Panc1 (cell line): Measurements from ENCODE around the gene PYM1. TPM values are rescaled to one million over a fixed set of nuclear protein-coding genes. Genes with fewer than 3 reads are reported as not detected.

Experiments used
- ATAC-seq: fragments of 200-7000 bp; cut with Tn5 transposase; 2 replicates; pipeline ENCODE4 v1.9.1; 2020; ENCODE audit warnings: mild to moderate bottlenecking, moderate library complexity
- BruUV-seq: library from RNA; stranded (reverse); fragments of 400-500 nt; replicated peaks from 2 replicates; lab custom pipeline; 2021; lab: Mats Ljungman, UMichigan
- CTCF ChIA-PET: fragments of 300-600 bp; sonication (Branson Sonifier 250); formaldehyde crosslinking; loops from one replicate; lab custom pipeline; 2022; ENCODE audit warnings: antibody characterized with exemption; lab: Charles Lee
- POLR2A ChIA-PET: fragments of 300-600 bp; sonication (Branson Sonifier 250); formaldehyde crosslinking; loops from one replicate; lab custom pipeline; 2022; ENCODE audit warnings: antibody characterized with exemption; lab: Charles Lee
- DNase-seq: peaks from one replicate; pipeline ENCODE4 v3.0.0-alpha.2; 2010; ENCODE audit warnings: low read depth, low spot score
- H3K27ac ChIP-seq: 2 replicates; pipeline ENCODE4 v1.5.1; 2011; ENCODE audit warnings: mild to moderate bottlenecking, low read length, inconsistent platforms
- H3K27me3 ChIP-seq: fragments of 200-500 bp; sonication (Bioruptor generic); 2 replicates; pipeline ENCODE4 v1.6.0; 2014; ENCODE audit warnings: low read length, inconsistent platforms; ENCODE audit not compliant: control insufficient read depth, insufficient read depth
- H3K36me3 ChIP-seq: fragments of 200-500 bp; sonication (Bioruptor generic); 2 replicates; pipeline ENCODE4 v1.5.1; 2014; ENCODE audit warnings: inconsistent platforms, mild to moderate bottlenecking, low read length, moderate library complexity; ENCODE audit not compliant: control insufficient read depth, insufficient read depth
- H3K4me1 ChIP-seq: 2 replicates; pipeline ENCODE4 v1.5.1; 2011; ENCODE audit warnings: inconsistent platforms, mild to moderate bottlenecking, low read length, moderate library complexity; ENCODE audit not compliant: control insufficient read depth, insufficient read depth
- H3K4me3 ChIP-seq, 2 experiments: 2 replicates each; pipeline ENCODE4 v1.5.1; 2011 to 2012; ENCODE audit warnings: low read depth in 2 of 2, low read length in 2 of 2, mild to moderate bottlenecking in 2 of 2, inconsistent platforms in 1 of 2, moderate library complexity in 1 of 2
- H3K9me3 ChIP-seq: fragments of 200-500 bp; sonication (Bioruptor generic); 2 replicates; pipeline ENCODE4 v1.5.1; 2014; ENCODE audit warnings: low read depth, mild to moderate bottlenecking, inconsistent platforms, low read length, moderate library complexity; ENCODE audit not compliant: control insufficient read depth, insufficient read depth
- POLR2AphosphoS5 ChIP-seq: IDR thresholded peaks from 2 replicates; pipeline ENCODE4 v1.6.1; 2012; ENCODE audit warnings: mild to moderate bottlenecking, low read depth, low read length, moderate library complexity
- SIN3A ChIP-seq: IDR thresholded peaks from 2 replicates; pipeline ENCODE4 v1.6.1; 2012; ENCODE audit warnings: low read depth, mild to moderate bottlenecking, low read length, moderate library complexity, borderline replicate concordance; ENCODE audit not compliant: insufficient read depth
- TCF7L2 ChIP-seq: IDR thresholded peaks from 2 replicates; pipeline ENCODE4 v1.6.1; 2011; ENCODE audit warnings: mild to moderate bottlenecking, low read depth, low read length, inconsistent platforms
- in situ Hi-C: cut with HindIII; loops from 2 replicates; pipeline ENCODE4 v1.10.0; 2016; ENCODE audit warnings: low sequenced_read_pairs, low pct_unique_long_range_greater_than_20kb
- intact Hi-C: fragments of 100-400 bp; cut with micrococcal nuclease; formaldehyde crosslinking; loops from one replicate; pipeline ENCODE4 v1.10.0; 2022; ENCODE audit not compliant: unreplicated experiment
- total RNA-seq: library from RNA; stranded (reverse); gene quantifications from one replicate; pipeline ENCODE4 v1.2.1, GENCODE V29; 2021; ENCODE audit not compliant: unreplicated experiment
- TF ChIP-seq, protein P1 (sequence below): fragments of 450-650 bp; IDR thresholded peaks from 2 replicates; pipeline ENCODE4 v1.5.1; 2017; ENCODE audit warnings: mild to moderate bottlenecking
- TF ChIP-seq, protein P2 (sequence below), 2 experiments: IDR thresholded peaks; 2 replicates each; pipeline ENCODE4 v1.6.1; 2011 to 2012; ENCODE audit warnings: low read depth in 2 of 2, control low read depth in 1 of 2, low read length in 1 of 2, mild to moderate bottlenecking in 1 of 2, moderate library complexity in 1 of 2; ENCODE audit not compliant: insufficient read depth in 1 of 2

Gene PYM1
- total RNA-seq, 1 experiment from 2014 or later = 32.2 TPM

DNA sequence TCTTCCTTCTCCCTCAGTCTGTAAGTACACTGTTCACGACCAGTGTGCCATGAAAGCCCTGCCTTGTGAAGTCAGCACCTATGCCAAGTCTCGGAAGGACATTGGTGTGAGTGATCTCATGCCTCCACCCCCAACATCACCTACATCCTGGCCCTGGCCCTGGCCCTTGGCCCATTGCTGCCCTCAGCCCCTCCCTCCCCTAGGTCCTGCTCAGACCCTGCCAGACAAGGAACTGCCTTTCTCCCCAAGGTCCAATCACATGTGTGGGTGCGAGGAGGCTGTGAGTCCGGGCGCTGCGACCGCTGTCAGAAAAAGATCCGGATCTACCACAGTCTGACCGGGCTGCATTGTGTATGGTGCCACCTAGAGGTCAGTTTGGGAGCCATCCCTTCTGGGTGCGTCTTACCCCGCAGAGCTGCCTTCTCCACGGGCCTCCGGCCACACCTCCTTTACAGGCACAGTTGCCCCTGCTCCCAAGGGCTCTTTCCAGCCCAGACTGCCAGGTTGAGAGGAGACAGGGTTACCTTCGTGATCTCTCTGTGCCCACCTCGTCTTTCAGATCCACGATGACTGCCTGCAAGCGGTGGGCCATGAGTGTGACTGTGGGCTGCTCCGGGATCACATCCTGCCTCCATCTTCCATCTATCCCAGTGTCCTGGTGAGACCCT is 12.5 kb upstream of the PYM1 start:
- H3K9me3 ChIP-seq = no peaks in the 10 kb centered on the region
- CTCF ChIA-PET = interaction anchor here (0.5 to 2.0 kb wide), 11 partner anchors 9 to 285 kb away, joined by 3 to 11 read pairs (median 5); partner anchors contain the start of genes DGKA, DNAJC14, PYM1 and SARNP
- in situ Hi-C loops = no loop called here
- peaks cover 4% of the 10 kb centered on the region; the same call in 1 of the 2 replicates for H3K4me1 ChIP-seq
- no peaks in the 10 kb centered on the region for H3K36me3 ChIP-seq
- no peaks in the 10 kb centered on the region for H3K27me3 ChIP-seq
- BruUV-seq = no TSS peak
- peak overlapping the region; percentile 19 to 48 for H3K4me3 ChIP-seq
- intact Hi-C loops = loop anchor here (10.0 kb wide), 1 partner anchor 195 kb away; the partner anchor contains the start of gene GDF11
- 0 out of 2 replicates have a peak overlapping the region, but pooled peaks have one; percentile 31 for H3K27ac ChIP-seq
- POLR2A ChIA-PET = no interaction called here
- TF ChIP-seq, protein P1, sequence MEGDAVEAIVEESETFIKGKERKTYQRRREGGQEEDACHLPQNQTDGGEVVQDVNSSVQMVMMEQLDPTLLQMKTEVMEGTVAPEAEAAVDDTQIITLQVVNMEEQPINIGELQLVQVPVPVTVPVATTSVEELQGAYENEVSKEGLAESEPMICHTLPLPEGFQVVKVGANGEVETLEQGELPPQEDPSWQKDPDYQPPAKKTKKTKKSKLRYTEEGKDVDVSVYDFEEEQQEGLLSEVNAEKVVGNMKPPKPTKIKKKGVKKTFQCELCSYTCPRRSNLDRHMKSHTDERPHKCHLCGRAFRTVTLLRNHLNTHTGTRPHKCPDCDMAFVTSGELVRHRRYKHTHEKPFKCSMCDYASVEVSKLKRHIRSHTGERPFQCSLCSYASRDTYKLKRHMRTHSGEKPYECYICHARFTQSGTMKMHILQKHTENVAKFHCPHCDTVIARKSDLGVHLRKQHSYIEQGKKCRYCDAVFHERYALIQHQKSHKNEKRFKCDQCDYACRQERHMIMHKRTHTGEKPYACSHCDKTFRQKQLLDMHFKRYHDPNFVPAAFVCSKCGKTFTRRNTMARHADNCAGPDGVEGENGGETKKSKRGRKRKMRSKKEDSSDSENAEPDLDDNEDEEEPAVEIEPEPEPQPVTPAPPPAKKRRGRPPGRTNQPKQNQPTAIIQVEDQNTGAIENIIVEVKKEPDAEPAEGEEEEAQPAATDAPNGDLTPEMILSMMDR = peak; percentile 96
- TF ChIP-seq SIN3A = no peak
- no peak for TF ChIP-seq TCF7L2
- TF ChIP-seq, protein P2, sequence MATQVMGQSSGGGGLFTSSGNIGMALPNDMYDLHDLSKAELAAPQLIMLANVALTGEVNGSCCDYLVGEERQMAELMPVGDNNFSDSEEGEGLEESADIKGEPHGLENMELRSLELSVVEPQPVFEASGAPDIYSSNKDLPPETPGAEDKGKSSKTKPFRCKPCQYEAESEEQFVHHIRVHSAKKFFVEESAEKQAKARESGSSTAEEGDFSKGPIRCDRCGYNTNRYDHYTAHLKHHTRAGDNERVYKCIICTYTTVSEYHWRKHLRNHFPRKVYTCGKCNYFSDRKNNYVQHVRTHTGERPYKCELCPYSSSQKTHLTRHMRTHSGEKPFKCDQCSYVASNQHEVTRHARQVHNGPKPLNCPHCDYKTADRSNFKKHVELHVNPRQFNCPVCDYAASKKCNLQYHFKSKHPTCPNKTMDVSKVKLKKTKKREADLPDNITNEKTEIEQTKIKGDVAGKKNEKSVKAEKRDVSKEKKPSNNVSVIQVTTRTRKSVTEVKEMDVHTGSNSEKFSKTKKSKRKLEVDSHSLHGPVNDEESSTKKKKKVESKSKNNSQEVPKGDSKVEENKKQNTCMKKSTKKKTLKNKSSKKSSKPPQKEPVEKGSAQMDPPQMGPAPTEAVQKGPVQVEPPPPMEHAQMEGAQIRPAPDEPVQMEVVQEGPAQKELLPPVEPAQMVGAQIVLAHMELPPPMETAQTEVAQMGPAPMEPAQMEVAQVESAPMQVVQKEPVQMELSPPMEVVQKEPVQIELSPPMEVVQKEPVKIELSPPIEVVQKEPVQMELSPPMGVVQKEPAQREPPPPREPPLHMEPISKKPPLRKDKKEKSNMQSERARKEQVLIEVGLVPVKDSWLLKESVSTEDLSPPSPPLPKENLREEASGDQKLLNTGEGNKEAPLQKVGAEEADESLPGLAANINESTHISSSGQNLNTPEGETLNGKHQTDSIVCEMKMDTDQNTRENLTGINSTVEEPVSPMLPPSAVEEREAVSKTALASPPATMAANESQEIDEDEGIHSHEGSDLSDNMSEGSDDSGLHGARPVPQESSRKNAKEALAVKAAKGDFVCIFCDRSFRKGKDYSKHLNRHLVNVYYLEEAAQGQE (IDR thresholded peaks at IDR 0.05; ENCODE audit: insufficient read depth in 1 of 2, low read depth in 2 of 2, low read length in 1 of 2) = 0 out of 4 replicates have a peak, but pooled peaks of 1 of the 2 experiments have one; percentile 18
- TF ChIP-seq POLR2AphosphoS5 = no peak
- DNase-seq (peak; percentile 81), ATAC-seq (peak; percentile 99)

- Histone ChIP-seq H3K36me3 (no peaks in the 10 kb centered on the region), H3K27me3 (peaks cover under 1% of the 10 kb centered on the region; the same call in 1 of the 2 replicates), H3K27ac (no peak overlapping the region), H3K4me1 (peaks cover 4% of the 10 kb centered on the region; the same call in 1 of the 2 replicates), H3K9me3 (no peaks in the 10 kb centered on the region), H3K4me3 (no peak overlapping the region)
- TF ChIP-seq POLR2AphosphoS5 (no peak), TCF7L2 (no peak), SIN3A (no peak)
- TF ChIP-seq, protein P2 (IDR thresholded peaks at IDR 0.05; ENCODE audit: insufficient read depth in 1 of 2, low read depth in 2 of 2, low read length in 1 of 2) = no peak
- TF ChIP-seq, protein P1 = no peak
- ChIA-PET POLR2A (no interaction called here), CTCF (interaction anchor here (1.6 to 2.0 kb wide), 2 partner anchors 8 to 200 kb away, joined by 11 read pairs; partner anchors contain the start of gene DGKA)
- BruUV-seq = no TSS peak
- in situ Hi-C loops (no loop called here), intact Hi-C loops (no loop called here)
- DNase-seq (no peak), ATAC-seq (no peak)
Observed at GRCh38 chr12:55938826-55939501, 11.3 kb upstream of the PYM1 start.
